HCT116 (cell line): ENCODE data around the gene ULBP1. TPM values are rescaled to one million over a fixed set of nuclear protein-coding genes. Genes with fewer than 3 reads are reported as not detected.

ENCODE experiments used
- ATAC-seq: fragments of 200-7000 bp; cut with Tn5 transposase; 2 replicates; pipeline ENCODE4 v1.9.1; 2020; ENCODE audit warnings: mild to moderate bottlenecking, moderate library complexity
- BruUV-seq: library from RNA; stranded (reverse); fragments of 400-500 nt; replicated peaks from 2 replicates; lab custom pipeline; 2021; lab: Mats Ljungman, UMichigan
- CTCF ChIA-PET: fragments of 300-600 bp; sonication (Branson Sonifier 250); formaldehyde crosslinking; loops from one replicate; lab custom pipeline; 2021; ENCODE audit warnings: antibody characterized with exemption; lab: Charles Lee
- POLR2A ChIA-PET: fragments of 300-600, 350-600 bp; sonication (Branson Sonifier 250); formaldehyde crosslinking; loops from one replicate; lab custom pipeline; 2021; ENCODE audit warnings: antibody characterized with exemption; lab: Charles Lee
- RAD21 ChIA-PET, 2 experiments: fragments of 300-600 bp; sonication (Branson Sonifier 250); formaldehyde crosslinking; loops; one replicate each; lab custom pipeline; 2023; ENCODE audit warnings: low total read pairs in 2 of 2; ENCODE audit not compliant: uncharacterized antibody in 2 of 2, unreplicated experiment in 2 of 2, low non-redundant PET in 1 of 2; lab: Charles Lee
- DNase-seq: peaks from one replicate; pipeline ENCODE4 v3.0.0-alpha.2; 2010; ENCODE audit warnings: low read depth, low spot score
- H2AFZ ChIP-seq: fragments of 200-600 bp; shearing (Covaris generic), sonication (generic); 2 replicates; pipeline ENCODE4 v1.6.1; 2017; ENCODE audit warnings: low read depth, mixed run types, mixed read lengths, antibody characterized with exemption, low read length; ENCODE audit not compliant: poor library complexity, severe bottlenecking
- H3K27ac ChIP-seq: 2 replicates; pipeline ENCODE4 v1.5.1; 2012; ENCODE audit warnings: low read depth, low read length
- H3K27me3 ChIP-seq: fragments of 200-600 bp; sonication (generic); 2 replicates; pipeline ENCODE4 v1.6.1; 2016; ENCODE audit warnings: mixed run types, low read length, mixed read lengths; ENCODE audit not compliant: insufficient read depth
- H3K36me3 ChIP-seq, 2 experiments: fragments of 200-500 bp in 1 of 2; fragments of 200-600 bp in 1 of 2; sonication (Bioruptor generic) in 1 of 2; sonication (generic) in 1 of 2; 2 replicates each; pipeline versions ENCODE4 v1.5.1 to v1.6.1; 2014 to 2016; ENCODE audit warnings: low read length in 2 of 2, inconsistent platforms in 1 of 2, mixed read lengths in 1 of 2, mixed run types in 1 of 2; ENCODE audit not compliant: insufficient read depth in 2 of 2, control insufficient read depth in 1 of 2
- H3K4me1 ChIP-seq, 2 experiments: fragments of 200-600 bp in 1 of 2; sonication (generic) in 1 of 2; 2 replicates each; pipeline versions ENCODE4 v1.5.1 to v1.6.1; 2012 to 2017; ENCODE audit warnings: low read length in 2 of 2, inconsistent platforms in 1 of 2, mild to moderate bottlenecking in 1 of 2, mixed read lengths in 1 of 2, mixed run types in 1 of 2, moderate library complexity in 1 of 2; ENCODE audit not compliant: insufficient read depth in 2 of 2, control insufficient read depth in 1 of 2
- H3K4me2 ChIP-seq: fragments of 200-600 bp; sonication (generic); 2 replicates; pipeline ENCODE4 v1.6.1; 2017; ENCODE audit warnings: mixed run types, low read length, mixed read lengths
- H3K4me3 ChIP-seq, 2 experiments: fragments of 200-600 bp in 1 of 2; sonication (generic) in 1 of 2; replicated peaks in 1 of 2; 2 replicates each; pipeline ENCODE4 v1.5.1; 2011 to 2016; ENCODE audit warnings: low read length in 2 of 2, control low read depth in 1 of 2, low read depth in 1 of 2, mild to moderate bottlenecking in 1 of 2, mixed read lengths in 1 of 2, mixed run types in 1 of 2
- H3K79me2 ChIP-seq: fragments of 200-600 bp; sonication (generic); 2 replicates; pipeline ENCODE4 v1.6.1; 2017; ENCODE audit warnings: mild to moderate bottlenecking, mixed run types, low read length, moderate library complexity, mixed read lengths; ENCODE audit not compliant: insufficient read depth
- H3K9ac ChIP-seq: fragments of 200-600 bp; sonication (generic); 2 replicates; pipeline ENCODE4 v1.6.1; 2016; ENCODE audit warnings: low read length, mixed read lengths
- H3K9me2 ChIP-seq: fragments of 200-600 bp; sonication (generic), shearing (Covaris generic); 2 replicates; pipeline ENCODE4 v1.6.1; 2017; ENCODE audit warnings: mixed run types, mild to moderate bottlenecking, moderate library complexity; ENCODE audit not compliant: insufficient read depth
- H3K9me3 ChIP-seq, 2 experiments: fragments of 200-500 bp in 1 of 2; fragments of 200-600 bp in 1 of 2; sonication (Bioruptor generic) in 1 of 2; sonication (generic) in 1 of 2; 2 replicates each; pipeline ENCODE4 v1.6.1; 2014 to 2017; ENCODE audit warnings: low read length in 2 of 2, mixed read lengths in 2 of 2, inconsistent platforms in 1 of 2, low read depth in 1 of 2, mild to moderate bottlenecking in 1 of 2, mixed run types in 1 of 2, moderate library complexity in 1 of 2; ENCODE audit not compliant: control insufficient read depth in 1 of 2, insufficient read depth in 1 of 2
- H4K20me1 ChIP-seq: fragments of 200-600 bp; sonication (generic), shearing (Covaris generic); 2 replicates; pipeline ENCODE4 v1.6.1; 2017; ENCODE audit warnings: mixed run types, mild to moderate bottlenecking, moderate library complexity; ENCODE audit not compliant: insufficient read depth
- CBX3 ChIP-seq: IDR thresholded peaks from 2 replicates; pipeline ENCODE4 v1.6.1; 2012; ENCODE audit warnings: low read depth
- FOSL1 ChIP-seq: IDR thresholded peaks from 2 replicates; pipeline ENCODE4 v1.6.1; 2012; ENCODE audit warnings: low read depth
- SP1 ChIP-seq: IDR thresholded peaks from 2 replicates; pipeline ENCODE4 v1.6.1; 2012; ENCODE audit warnings: low read depth
- SRF ChIP-seq: IDR thresholded peaks from 2 replicates; pipeline ENCODE4 v1.6.1; 2012; ENCODE audit warnings: low read depth
- ZFX ChIP-seq: fragments of 450-650 bp; IDR thresholded peaks from 2 replicates; pipeline ENCODE4 v1.6.1; 2017
- intact Hi-C: fragments of 100-400 bp; cut with micrococcal nuclease; formaldehyde crosslinking; loops from 2 replicates; pipeline ENCODE4 v1.10.0; 2022
- total RNA-seq: library from RNA; stranded (reverse); gene quantifications from one replicate; pipeline ENCODE4 v1.2.1, GENCODE V29; 2021; ENCODE audit not compliant: unreplicated experiment
- TF ChIP-seq, protein P1 (sequence below), 3 experiments: fragments of 200-600 bp in 1 of 3; sonication (generic) in 1 of 3; IDR thresholded peaks in 2 of 3; conservative IDR thresholded peaks in 1 of 3; 2 replicates each; pipeline ENCODE4 v1.5.1; 2012 to 2017; ENCODE audit warnings: low read depth in 2 of 3, low read length in 2 of 3, antibody characterized with exemption in 1 of 3, borderline replicate concordance in 1 of 3, control low read depth in 1 of 3, mild to moderate bottlenecking in 1 of 3, mixed read lengths in 1 of 3, mixed run types in 1 of 3, moderate library complexity in 1 of 3; ENCODE audit not compliant: insufficient read depth in 1 of 3
- TF ChIP-seq, protein P2 (sequence below): IDR thresholded peaks from 2 replicates; pipeline ENCODE4 v1.6.1; 2012

Gene ULBP1
- total RNA-seq, 1 experiment from 2014 or later: 12.4 TPM

DNA sequence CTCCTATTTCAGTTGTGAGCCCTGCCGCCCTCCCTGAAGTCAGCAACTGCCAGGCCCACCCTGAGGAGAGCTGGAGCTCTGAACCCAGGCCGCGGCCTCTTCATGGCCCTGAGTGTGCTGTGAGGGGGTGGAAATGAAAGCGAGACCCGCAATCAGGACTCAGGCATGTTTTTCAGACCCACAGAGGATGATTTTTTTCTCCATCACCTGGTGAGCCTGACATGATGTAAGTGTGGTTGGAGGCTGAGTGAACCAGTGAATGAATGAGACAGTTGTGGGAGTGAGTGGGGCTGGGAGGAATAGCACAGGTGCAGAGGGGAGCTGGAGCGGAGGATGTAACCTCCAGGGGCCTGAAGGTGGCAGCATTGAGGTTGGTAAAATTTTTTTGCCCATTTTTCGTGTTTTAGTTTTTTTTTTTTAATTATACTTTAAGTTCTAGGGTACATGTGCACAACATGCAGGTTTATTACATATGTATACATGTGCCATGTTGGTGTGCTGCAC, 43.3 kb downstream of the ULBP1 start:
- Histone ChIP-seq H3K79me2 (no peaks in the 10 kb centered on the region), H3K9me2 (no peaks in the 10 kb centered on the region), H3K36me3 (no peaks in the 10 kb centered on the region), H2AFZ (no peak overlapping the region), H3K9ac (no peak overlapping the region), H4K20me1 (no peaks in the 10 kb centered on the region), H3K4me3 (no peak overlapping the region), H3K27me3 (no peaks in the 10 kb centered on the region), H3K9me3 (no peaks in the 10 kb centered on the region), H3K4me2 (no peak overlapping the region), H3K27ac (no peak overlapping the region), H3K4me1 (peaks cover 18 to 33% of the 10 kb centered on the region in 2 experiments)
- POLR2A ChIA-PET: interaction anchor here (0.8 kb wide), 1 partner anchor 64 kb away, joined by 3 read pairs; no protein-coding TSS in a partner anchor
- DNase-seq (no peak), ATAC-seq (peak; percentile 35; the same call in 1 of the 2 replicates)
- CTCF ChIA-PET: interaction anchor here (0.7 to 1.1 kb wide), 6 partner anchors 10 to 1419 kb away, joined by 3 read pairs; partner anchors contain the start of gene RAET1L
- RAD21 ChIA-PET: no interaction called here
- no TSS peak for BruUV-seq
- intact Hi-C loops: loop anchor here (5.0 to 10.0 kb wide), 2 partner anchors 65 to 808 kb away; no protein-coding TSS in a partner anchor
- no peak for TF ChIP-seq SRF
- TF ChIP-seq ZFX: no peak
- TF ChIP-seq, protein P1, sequence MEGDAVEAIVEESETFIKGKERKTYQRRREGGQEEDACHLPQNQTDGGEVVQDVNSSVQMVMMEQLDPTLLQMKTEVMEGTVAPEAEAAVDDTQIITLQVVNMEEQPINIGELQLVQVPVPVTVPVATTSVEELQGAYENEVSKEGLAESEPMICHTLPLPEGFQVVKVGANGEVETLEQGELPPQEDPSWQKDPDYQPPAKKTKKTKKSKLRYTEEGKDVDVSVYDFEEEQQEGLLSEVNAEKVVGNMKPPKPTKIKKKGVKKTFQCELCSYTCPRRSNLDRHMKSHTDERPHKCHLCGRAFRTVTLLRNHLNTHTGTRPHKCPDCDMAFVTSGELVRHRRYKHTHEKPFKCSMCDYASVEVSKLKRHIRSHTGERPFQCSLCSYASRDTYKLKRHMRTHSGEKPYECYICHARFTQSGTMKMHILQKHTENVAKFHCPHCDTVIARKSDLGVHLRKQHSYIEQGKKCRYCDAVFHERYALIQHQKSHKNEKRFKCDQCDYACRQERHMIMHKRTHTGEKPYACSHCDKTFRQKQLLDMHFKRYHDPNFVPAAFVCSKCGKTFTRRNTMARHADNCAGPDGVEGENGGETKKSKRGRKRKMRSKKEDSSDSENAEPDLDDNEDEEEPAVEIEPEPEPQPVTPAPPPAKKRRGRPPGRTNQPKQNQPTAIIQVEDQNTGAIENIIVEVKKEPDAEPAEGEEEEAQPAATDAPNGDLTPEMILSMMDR (IDR thresholded peaks at IDR 0.05 in 2 of 3, conservative IDR thresholded peaks at IDR 0.05 in 1 of 3; ENCODE audit: borderline replicate concordance in 1 of 3, insufficient read depth in 1 of 3, low read depth in 2 of 3, low read length in 2 of 3): peak in 2 of 3 experiments; percentile 48 to 66; a peak in 5 of 6 replicates

GRCh38 chr6:150008588-150008987, 44.8 kb downstream of the ULBP1 start:
- ATAC-seq: no peak
- Histone ChIP-seq H2AFZ (peak overlapping the region; percentile 48), H3K79me2 (no peaks in the 10 kb centered on the region), H3K9ac (0 out of 2 replicates have a peak overlapping the region, but pooled peaks have one; percentile 35), H3K36me3 (no peaks in the 10 kb centered on the region), H3K27ac (no peak overlapping the region), H4K20me1 (no peaks in the 10 kb centered on the region), H3K4me1 (peaks cover 18 to 33% of the 10 kb centered on the region in 2 experiments), H3K9me2 (no peaks in the 10 kb centered on the region), H3K4me2 (peak overlapping the region; percentile 62), H3K27me3 (no peaks in the 10 kb centered on the region), H3K4me3 (no peak overlapping the region), H3K9me3 (no peaks in the 10 kb centered on the region)
- RAD21 ChIA-PET: no interaction called here
- TF ChIP-seq, protein P2, sequence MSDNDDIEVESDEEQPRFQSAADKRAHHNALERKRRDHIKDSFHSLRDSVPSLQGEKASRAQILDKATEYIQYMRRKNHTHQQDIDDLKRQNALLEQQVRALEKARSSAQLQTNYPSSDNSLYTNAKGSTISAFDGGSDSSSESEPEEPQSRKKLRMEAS: peak; percentile 59
- TF ChIP-seq SP1 (peak; percentile 45), CBX3 (peak; percentile 49; the same call in 1 of the 2 replicates), FOSL1 (peak; percentile 57; the same call in 1 of the 2 replicates)
- TF ChIP-seq, protein P1 (IDR thresholded peaks at IDR 0.05 in 2 of 3, conservative IDR thresholded peaks at IDR 0.05 in 1 of 3; ENCODE audit: borderline replicate concordance in 1 of 3, insufficient read depth in 1 of 3, low read depth in 2 of 3, low read length in 2 of 3): no peak
- intact Hi-C loops: loop anchor here (5.0 to 10.0 kb wide), 2 partner anchors 64 to 806 kb away; no protein-coding TSS in a partner anchor
- peak; percentile 47 for DNase-seq
- no TSS peak for BruUV-seq
- CTCF ChIA-PET: interaction anchor here (1.6 kb wide), 2 partner anchors 8 to 326 kb away, joined by 4 to 12 read pairs; no protein-coding TSS in a partner anchor
- POLR2A ChIA-PET: interaction anchor here (0.8 kb wide), 1 partner anchor 10 kb away, joined by 4 read pairs; no protein-coding TSS in a partner anchor
